Measurements from ENCODE around the gene ATP6V0E2. TPM values are rescaled to one million over a fixed set of nuclear protein-coding genes. Genes with fewer than 3 reads are reported as not detected.
A peak's percentile ranks its signal among the peaks of the same experiment; 100 is the strongest.

The ATP6V0E2 gene
- 10 to 100 TPM; 15.3 to 16.1 TPM for total RNA-seq
- polyA plus RNA-seq (2013, experiment 1 of 2), result 30.6 TPM
- polyA plus RNA-seq (2013, experiment 2 of 2), result 28.9 TPM
- long read RNA-seq, experiment 1, transcript ATP6V0E2-203 (4 exons, 2,722 nt), result major isoform, 8 of 10 reads
- long read RNA-seq, experiment 1, partial matches to known transcripts, result 1 of 10 reads
- long read RNA-seq, experiment 1, other reads (novel, unspliced or antisense), result 1 of 10 reads
- long read RNA-seq, experiment 2, transcript ATP6V0E2-203 (4 exons, 2,722 nt), result major isoform, 23 of 24 reads
- long read RNA-seq, experiment 2, partial matches to known transcripts, result 0 of 24 reads
- long read RNA-seq, experiment 2, other reads (novel, unspliced or antisense), result 1 of 24 reads
- long read RNA-seq, experiment 3, transcript ATP6V0E2-203 (4 exons, 2,722 nt), result major isoform, 167 of 171 reads
- long read RNA-seq, experiment 3, partial matches to known transcripts, result 1 of 171 reads
- long read RNA-seq, experiment 3, other reads (novel, unspliced or antisense), result 2 of 171 reads
- long read RNA-seq, experiment 4, transcript ATP6V0E2-203 (4 exons, 2,722 nt), result major isoform, 40 of 45 reads
- long read RNA-seq, experiment 4, partial matches to known transcripts, result 0 of 45 reads
- long read RNA-seq, experiment 4, other reads (novel, unspliced or antisense), result 3 of 45 reads

- Mint-ChIP-seq H3K36me3 (ENCODE audit: low read depth) (no peaks in the 10 kb centered on the region), H3K27me3 (ENCODE audit: insufficient read depth) (peaks cover 29% of the 10 kb centered on the region), H3K27ac (peak within 1 kb of the TSS; percentile 48), H3K9me3 (no peaks in the 10 kb centered on the region), H3K4me1 (peaks cover 17% of the 10 kb centered on the region), H3K4me3 (peak within 1 kb of the TSS; percentile 66)
- Histone ChIP-seq H3K27me3 (ENCODE audit: control insufficient read depth, insufficient read depth, low read length, poor library complexity, severe bottlenecking) (peaks cover 17% of the 10 kb centered on the region), H3K9ac (ENCODE audit: extremely low read depth, low read length, poor library complexity, severe bottlenecking) (peak within 1 kb of the TSS; percentile 34), H3K9me3 (ENCODE audit: control insufficient read depth, low read length) (no peaks in the 10 kb centered on the region), H3K4me1 (ENCODE audit: control insufficient read depth, insufficient read depth, low read length) (peaks cover 8% of the 10 kb centered on the region), H3K4me3 (ENCODE audit: low read length) (peak within 1 kb of the TSS; percentile 83), H3K27ac (ENCODE audit: low read depth, low read length) (no peak within 1 kb of the TSS), H3K36me3 (ENCODE audit: control insufficient read depth, insufficient read depth, low read length) (no peaks in the 10 kb centered on the region)
- peak; percentile 97 for DNase-seq
- TF ChIP-seq CTCF (conservative IDR thresholded peaks at IDR 0.05), result no peak
- 1% methylated on average over 37 to 93 of the region's 93 CpGs for WGBS, 2 experiments (ENCODE audit: insufficient coverage in 1 of 2, insufficient read length in 1 of 2)
These were observed at the start of gene ATP6V0E2 for GRCh38 chr7:149873074-149873969. ATP6V0E2 (plus strand) TSS chr7:149873969; CDS start chr7:149874066, 97 bp downstream.

DNA sequence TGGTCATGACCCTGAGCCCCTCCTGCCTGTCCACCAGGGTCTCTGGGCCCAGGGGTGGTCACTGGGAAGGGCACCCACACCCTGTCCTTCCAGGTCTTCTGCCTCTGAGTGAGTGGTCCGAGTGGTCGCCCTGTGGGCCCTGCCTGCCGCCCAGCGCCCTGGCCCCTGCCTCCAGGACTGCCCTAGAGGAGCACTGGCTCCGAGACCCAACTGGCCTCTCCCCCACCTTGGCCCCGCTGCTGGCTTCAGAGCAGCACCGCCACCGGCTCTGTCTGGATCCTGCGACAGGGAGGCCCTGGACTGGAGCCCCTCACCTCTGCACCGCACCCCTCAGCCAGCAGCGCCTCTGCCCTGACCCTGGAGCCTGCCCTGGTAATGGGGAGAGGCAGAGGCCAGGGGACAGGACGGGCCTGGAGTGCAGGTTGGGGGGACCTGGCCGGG lies 49.4 kb upstream of the ATP6V0E2 start:
- Histone ChIP-seq H3K4me3 (ENCODE audit: low read length) (no peak overlapping the region), H3K9ac (ENCODE audit: extremely low read depth, low read length, poor library complexity, severe bottlenecking) (no peak overlapping the region), H3K4me1 (ENCODE audit: control insufficient read depth, insufficient read depth, low read length) (no peaks in the 10 kb centered on the region), H3K36me3 (ENCODE audit: control insufficient read depth, insufficient read depth, low read length) (no peaks in the 10 kb centered on the region), H3K27me3 (ENCODE audit: control insufficient read depth, insufficient read depth, low read length, poor library complexity, severe bottlenecking) (no peaks in the 10 kb centered on the region), H3K27ac (ENCODE audit: low read depth, low read length) (no peak overlapping the region), H3K9me3 (ENCODE audit: control insufficient read depth, low read length) (no peaks in the 10 kb centered on the region)
- H3K27me3 Mint-ChIP-seq (ENCODE audit: insufficient read depth), result no peaks in the 10 kb centered on the region
- no peak overlapping the region for H3K27ac Mint-ChIP-seq
- no peak overlapping the region for H3K4me3 Mint-ChIP-seq
- WGBS, 2 experiments (ENCODE audit: insufficient coverage in 1 of 2, insufficient read length in 1 of 2), result 93 to 95% methylated on average over 4 to 13 of the region's 13 CpGs
- DNase-seq, result no peak
- H3K36me3 Mint-ChIP-seq (ENCODE audit: low read depth), result no peaks in the 10 kb centered on the region
- H3K4me1 Mint-ChIP-seq, result no peaks in the 10 kb centered on the region
- TF ChIP-seq CTCF (conservative IDR thresholded peaks at IDR 0.05), result no peak
- peaks cover 7% of the 10 kb centered on the region for H3K9me3 Mint-ChIP-seq

All from endodermal cell (in vitro differentiated cells).